GM18867 (cell line): Measurements from ENCODE around the gene LCA5L.
"Not testable (repeated sequence)": the region's sequence is repeated elsewhere in the genome, so short reads cannot be mapped to it uniquely, and the experiment has no call there.

Experiments
- ATAC-seq: cut with Tn5 transposase; IDR thresholded peaks from one replicate; pipeline ENCODE4 v1.9.1; 2021; ENCODE audit warnings: mild to moderate bottlenecking, moderate library complexity; ENCODE audit not compliant: unreplicated experiment

Gene LCA5L

DNA sequence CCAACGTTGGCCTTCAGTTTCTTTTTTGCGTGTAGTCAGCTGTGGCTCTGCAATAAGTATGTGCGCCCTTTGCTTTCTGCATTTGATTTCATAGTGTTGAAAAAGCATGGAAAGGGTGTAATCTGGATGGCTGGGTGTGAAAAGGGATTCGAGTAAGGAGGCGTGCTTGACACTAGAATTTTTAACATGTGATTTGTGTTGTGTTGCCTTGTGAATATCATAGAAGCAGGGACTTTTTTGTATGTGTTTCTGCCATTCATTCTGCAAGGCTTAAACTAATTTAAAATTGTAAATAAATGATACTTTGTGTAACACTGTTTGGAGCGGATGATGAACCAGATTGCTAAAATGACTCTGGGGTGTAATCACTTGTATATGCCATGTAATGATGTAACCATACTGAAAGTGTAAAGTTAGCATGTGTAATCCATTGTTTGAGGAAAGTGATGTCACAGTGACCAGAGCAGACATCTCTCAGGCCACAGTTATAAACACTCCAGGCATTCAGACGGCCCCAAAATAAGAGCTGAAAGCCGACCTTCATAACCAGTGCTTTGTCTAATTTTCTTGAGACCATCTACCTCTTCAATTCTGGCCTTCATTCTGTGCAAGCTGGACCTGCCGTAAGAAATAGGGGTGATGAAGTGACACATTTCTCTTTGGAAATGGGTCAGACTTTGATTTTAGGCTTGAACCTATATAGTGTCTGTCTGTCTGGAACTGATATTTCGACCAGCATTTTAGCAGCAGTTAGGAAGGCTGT lies 6.8 kb upstream of the LCA5L start:
- ATAC-seq = no peak

GRCh38 chr21:39451332-39452206 lies 6.0 kb upstream of the LCA5L start, which contains the start of gene SH3BGR:
SH3BGR (plus strand) TSS chr21:39451970; CDS start chr21:39452097, 127 bp downstream.
- ATAC-seq = no peak

GRCh38 chr21:39447264-39447663 lies 1.7 kb upstream of the LCA5L start:
- ATAC-seq = no peak

GRCh38 chr21:39444421-39445180 lies 977 bp downstream of the LCA5L start:
- ATAC-seq = no peak

GRCh38 chr21:39441502-39442475 lies 3.8 kb downstream of the LCA5L start:
- ATAC-seq = peak; percentile 37

DNA sequence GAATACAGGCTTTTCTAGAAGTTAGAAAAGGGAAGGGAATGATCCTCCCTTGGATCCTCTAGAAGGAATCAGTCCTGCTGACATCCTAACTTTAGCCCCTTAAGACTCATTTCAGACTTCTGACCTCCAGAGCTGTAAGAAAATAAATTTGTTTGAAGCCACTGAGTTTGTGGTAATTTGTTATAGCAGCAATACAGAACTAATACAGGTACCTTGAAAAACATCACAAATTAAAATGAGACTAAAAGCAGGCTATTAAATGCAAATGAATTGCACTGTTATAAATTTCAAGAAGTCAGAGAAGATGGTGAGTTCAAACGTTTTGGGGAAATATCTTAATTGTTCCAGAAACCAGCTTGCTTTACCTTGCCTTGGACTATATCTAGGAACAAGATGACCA lies 6.3 kb downstream of the LCA5L start:
- no peak for ATAC-seq

GRCh38 chr21:39434950-39435349 lies 10.6 kb downstream of the LCA5L start:
- no peak for ATAC-seq

DNA sequence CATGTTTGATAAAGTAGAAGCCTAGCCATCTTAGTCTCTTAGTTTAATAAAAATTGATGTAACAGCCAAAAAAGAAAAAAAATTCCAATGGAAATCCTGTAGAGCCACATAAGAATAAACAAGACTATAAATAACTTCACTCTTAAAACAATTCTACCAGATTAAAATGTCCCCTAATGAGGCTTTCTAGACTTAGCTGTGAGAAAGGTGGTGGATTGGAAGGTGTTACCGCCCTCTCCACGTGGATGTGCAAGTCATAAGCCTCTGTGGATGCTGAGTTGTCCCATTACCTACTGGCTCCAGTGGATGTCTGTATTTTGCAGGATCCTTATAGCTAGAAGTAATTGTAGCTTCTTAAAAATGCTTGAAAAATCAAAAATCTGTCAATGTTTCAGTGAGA lies 14.6 kb downstream of the LCA5L start:
- ATAC-seq = no peak

- no peak for ATAC-seq
Observed at GRCh38 chr21:39430457-39430856, 15.1 kb downstream of the LCA5L start.

DNA sequence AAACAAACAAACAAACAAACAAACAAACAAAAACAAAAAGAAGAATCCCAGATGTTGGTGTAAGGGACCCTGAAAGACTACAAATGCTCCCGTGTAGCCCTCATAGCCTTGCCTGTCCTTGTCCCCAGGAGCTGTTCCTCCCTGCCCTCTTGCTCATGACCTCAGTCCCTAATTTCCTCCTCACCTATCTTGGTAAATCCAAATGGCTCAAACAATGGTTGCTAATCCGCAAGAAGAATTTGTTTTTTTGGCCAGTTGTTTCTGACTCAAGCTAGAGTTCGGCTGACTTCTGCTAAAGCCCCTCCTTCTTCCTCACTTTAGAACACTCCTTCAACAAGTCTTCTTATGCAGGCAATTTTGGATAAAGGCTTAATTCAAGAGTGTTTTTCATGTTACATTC lies 15.6 kb downstream of the LCA5L start:
- ATAC-seq = no peak

DNA sequence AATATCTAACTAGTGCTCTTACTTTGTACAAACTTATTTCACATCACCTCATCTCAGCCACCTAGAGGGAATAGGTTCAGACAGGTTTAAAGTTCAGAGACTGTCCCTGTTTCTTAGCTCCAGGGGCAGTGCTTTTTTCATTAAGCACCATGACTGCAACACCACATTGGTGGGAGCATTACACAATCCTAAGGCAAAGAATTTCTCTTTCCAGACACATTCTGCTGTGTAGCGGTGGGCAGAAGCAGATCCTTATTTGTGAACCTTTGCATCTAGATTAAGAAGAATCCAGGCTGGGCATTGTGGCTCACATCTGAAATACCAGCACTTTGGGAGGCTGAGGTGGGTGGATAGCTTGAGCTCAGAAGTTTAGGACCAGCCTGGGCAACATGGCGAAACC lies 16.1 kb downstream of the LCA5L start:
- ATAC-seq = no peak

- no peak for ATAC-seq
Observed at GRCh38 chr21:39422527-39423241, 22.9 kb downstream of the LCA5L start.

DNA sequence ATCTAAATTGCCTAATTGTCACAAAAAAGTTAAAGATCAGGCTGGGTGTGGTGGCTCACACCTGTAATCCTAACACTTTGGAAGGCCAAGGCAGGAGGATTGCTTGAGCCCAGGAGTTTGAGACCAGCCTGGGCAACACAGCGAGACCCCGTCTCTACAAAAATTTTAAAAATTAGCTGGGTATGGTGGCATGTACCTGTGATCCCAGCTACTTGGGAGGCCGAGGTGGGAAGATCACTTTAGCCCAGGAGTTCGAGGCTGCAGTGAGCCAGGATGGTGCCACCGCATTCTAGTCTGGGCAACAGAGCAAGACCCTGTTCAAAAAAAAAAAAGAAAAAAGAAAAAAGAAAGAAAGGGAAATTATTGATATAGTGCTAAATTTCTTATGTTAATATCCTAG lies 26.4 kb downstream of the LCA5L start:
- not testable (repeated sequence) for ATAC-seq

DNA sequence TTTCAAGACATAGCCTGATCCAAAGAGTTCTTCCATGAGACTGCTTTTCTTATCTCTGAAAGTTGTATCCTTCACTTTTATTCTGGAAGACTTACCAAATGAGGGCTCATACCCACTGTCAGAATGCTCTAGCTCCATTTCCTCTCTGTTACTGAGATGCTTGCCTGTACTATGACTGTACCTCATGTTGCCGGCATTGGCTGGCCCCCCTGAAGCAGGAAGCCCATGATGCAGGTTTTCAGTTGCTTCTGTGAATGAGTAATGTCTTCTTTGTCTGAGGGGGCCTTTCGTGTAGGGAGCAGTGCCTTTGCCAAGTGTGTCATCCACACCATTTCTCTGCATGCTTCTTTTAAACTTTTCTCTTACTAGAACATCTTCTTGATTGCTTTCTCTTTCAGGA lies 39.5 kb downstream of the LCA5L start:
- no peak for ATAC-seq

DNA sequence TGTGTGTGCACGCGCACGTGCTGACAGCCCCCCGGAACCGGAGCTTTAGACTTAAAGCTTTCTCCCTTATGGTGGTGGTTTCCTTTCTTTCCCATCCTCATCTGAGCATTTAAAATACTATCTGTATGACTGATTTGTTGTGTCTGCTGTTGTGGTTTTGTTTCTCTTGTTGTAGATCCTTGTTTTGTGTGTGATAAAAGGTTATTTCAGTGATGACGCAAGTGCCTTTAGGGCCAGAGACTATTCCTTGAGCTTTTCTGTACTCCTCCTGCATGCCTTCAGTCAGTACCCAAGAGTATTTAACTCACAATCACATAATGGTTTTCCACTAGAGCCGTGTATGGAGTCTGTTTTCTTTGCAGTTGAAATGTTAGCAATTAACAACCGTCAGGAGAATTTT lies 45.4 kb downstream of the LCA5L start:
- ATAC-seq = no peak

GRCh38 chr21:39397646-39398385 lies 47.8 kb downstream of the LCA5L start:
- no peak for ATAC-seq

GRCh38 chr21:39392981-39393380 lies 52.6 kb downstream of the LCA5L start:
- no peak for ATAC-seq

DNA sequence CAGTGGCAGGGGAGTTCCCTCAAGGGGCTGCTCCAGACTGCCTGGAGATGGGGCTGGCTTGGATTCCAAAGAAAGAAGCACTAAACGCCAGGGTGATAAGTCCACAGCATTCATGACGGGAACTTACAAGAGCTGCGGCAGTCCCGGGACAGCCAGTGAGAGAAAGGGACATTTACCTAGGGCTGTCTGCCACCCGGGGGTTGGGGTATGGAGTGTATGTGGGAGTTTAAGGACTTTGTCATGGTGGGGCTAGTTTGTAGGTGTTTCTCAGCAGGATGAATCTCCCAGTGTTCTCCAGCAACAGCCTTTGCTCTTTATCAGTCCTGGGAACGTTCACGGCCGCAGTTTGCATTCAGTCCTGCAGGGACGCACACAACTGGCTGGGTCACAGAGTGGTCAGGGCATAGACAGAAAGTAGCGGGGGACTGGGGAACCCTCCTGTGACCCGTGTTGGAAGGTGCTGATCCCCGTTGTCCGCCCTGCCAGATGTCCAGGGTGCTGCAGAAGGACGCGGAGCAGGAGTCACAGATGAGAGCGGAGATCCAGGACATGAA lies 55.3 kb downstream of the LCA5L start:
- ATAC-seq = no peak

DNA sequence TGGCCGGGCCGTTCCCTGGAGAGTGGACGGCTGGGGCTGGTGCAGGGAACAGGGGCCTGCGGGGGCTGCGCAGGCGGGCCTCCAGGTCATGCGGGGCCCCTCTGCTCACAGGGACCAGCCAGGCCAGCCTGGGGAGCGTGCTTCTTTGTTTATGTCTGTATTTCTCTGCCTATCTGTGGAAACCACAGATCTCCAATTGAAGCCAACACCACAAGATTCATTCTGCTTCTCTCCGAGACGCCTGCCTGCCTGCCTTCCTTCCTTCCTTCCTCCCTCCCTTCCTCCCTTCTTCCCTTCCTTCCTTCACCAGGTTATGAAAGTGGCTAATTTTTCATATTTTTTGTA lies 56.8 kb downstream of the LCA5L start:
- no peak for ATAC-seq
